GM19238 (cell line): ENCODE measurements around the gene TANGO6.
"Not testable (repeated sequence)": the region's sequence is repeated elsewhere in the genome, so short reads cannot be mapped to it uniquely, and the experiment has no call there.

Experiments
- DNase-seq: peaks from one replicate; pipeline ENCODE4 v3.0.0; 2011; ENCODE audit warnings: low spot score; ENCODE audit not compliant: insufficient read length

TANGO6 gene

GRCh38 chr16:68960910-68961309, 117.6 kb downstream of the TANGO6 start:
- no peak for DNase-seq

GRCh38 chr16:68961778-68962402, 118.6 kb downstream of the TANGO6 start:
- DNase-seq = no peak

GRCh38 chr16:68969338-68969737, 126.0 kb downstream of the TANGO6 start:
- DNase-seq = no peak

GRCh38 chr16:68972013-68972412, 128.7 kb downstream of the TANGO6 start:
- DNase-seq = no peak

GRCh38 chr16:68972720-68973119, 129.4 kb downstream of the TANGO6 start:
- DNase-seq = no peak

- no peak for DNase-seq
These were observed 130.3 kb downstream of the TANGO6 start for GRCh38 chr16:68973611-68974120.

GRCh38 chr16:68978303-68978954, 135.1 kb downstream of the TANGO6 start:
- no peak for DNase-seq

- DNase-seq = no peak
These were observed 137.5 kb downstream of the TANGO6 start for GRCh38 chr16:68980695-68981315.

- DNase-seq = no peak
These were observed 138.6 kb downstream of the TANGO6 start for GRCh38 chr16:68981971-68982370.

- DNase-seq = no peak
These were observed 141.1 kb downstream of the TANGO6 start for GRCh38 chr16:68984467-68984866.

GRCh38 chr16:68985268-68985667, 141.9 kb downstream of the TANGO6 start:
- DNase-seq = no peak

- DNase-seq = no peak
These were observed 142.5 kb downstream of the TANGO6 start for GRCh38 chr16:68985855-68986254.

GRCh38 chr16:68987734-68988457, 144.6 kb downstream of the TANGO6 start:
- DNase-seq = no peak

GRCh38 chr16:68990172-68990845, 147.0 kb downstream of the TANGO6 start:
- not testable (repeated sequence) for DNase-seq

- DNase-seq = no peak
These were observed 147.7 kb downstream of the TANGO6 start for GRCh38 chr16:68991075-68991474.

- no peak for DNase-seq
These were observed 149.2 kb downstream of the TANGO6 start for GRCh38 chr16:68992521-68992920.

GRCh38 chr16:68993456-68993855, 150.1 kb downstream of the TANGO6 start:
- DNase-seq = no peak

GRCh38 chr16:68993885-68994284, 150.6 kb downstream of the TANGO6 start:
- no peak for DNase-seq

GRCh38 chr16:68994324-68994723, 151.0 kb downstream of the TANGO6 start:
- no peak for DNase-seq

- DNase-seq = no peak
These were observed 151.7 kb downstream of the TANGO6 start for GRCh38 chr16:68995011-68995504.

- DNase-seq = no peak
These were observed 154.2 kb downstream of the TANGO6 start for GRCh38 chr16:68997564-68997963.
